Inflammatory macrophage (primary cell): ENCODE measurements around the gene PRDM8.
"Not testable (repeated sequence)": the region's sequence is repeated elsewhere in the genome, so short reads cannot be mapped to it uniquely, and the experiment has no call there.

ENCODE experiments used
- DNase-seq, 2 donors: peaks; one replicate each; pipeline ENCODE4 v3.0.0-alpha.2; 2020 to 2022
- total RNA-seq, 18 experiments: gene quantifications; one replicate each; lab custom pipeline; 2026; ENCODE audit warnings: mixed read lengths in 6 of 18, inconsistent platforms in 2 of 18; lab: John Stamatoyannopoulos, UW

Gene PRDM8
- 0 to 2.0 (median 0.26) reads per million in 18 experiments for total RNA-seq

DNA sequence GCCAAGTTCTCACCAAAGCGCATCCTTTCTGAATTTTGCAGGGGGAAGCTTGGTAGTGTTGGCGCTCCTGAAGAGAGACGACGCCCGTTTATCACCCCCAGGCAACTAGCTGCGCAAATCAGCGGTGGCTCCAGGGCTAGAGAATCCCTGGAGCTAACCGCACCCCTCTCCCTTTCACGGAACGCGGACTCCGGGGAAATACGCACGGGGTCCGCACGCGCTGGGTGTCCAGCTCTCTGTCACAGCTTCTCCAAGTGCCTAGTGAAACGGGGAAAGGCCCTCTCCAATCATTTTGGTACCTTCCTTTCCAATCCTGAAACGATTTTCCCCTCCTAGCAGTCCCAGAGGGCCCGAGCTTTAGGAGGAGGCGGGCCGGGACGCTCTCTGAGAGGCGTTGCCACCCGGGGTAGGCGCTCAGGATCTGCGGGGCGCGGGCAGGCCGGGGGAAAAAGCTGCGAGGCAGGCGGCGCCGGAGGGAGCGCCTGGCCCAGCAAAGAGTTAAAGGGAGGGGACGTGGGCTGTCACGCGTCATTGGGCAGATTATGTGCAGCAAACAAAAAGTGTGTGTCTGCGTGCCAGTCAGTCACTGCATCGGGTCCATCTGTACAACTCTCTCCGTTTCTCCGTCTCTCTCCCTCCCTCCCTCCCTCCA, at the start of gene PRDM8:
Gene PRDM8 (plus strand): TSS at position 582 of the 652 bp plus-strand sequence. CDS start 2,578 bp downstream, outside the sequence.
- no peak for DNase-seq

DNA sequence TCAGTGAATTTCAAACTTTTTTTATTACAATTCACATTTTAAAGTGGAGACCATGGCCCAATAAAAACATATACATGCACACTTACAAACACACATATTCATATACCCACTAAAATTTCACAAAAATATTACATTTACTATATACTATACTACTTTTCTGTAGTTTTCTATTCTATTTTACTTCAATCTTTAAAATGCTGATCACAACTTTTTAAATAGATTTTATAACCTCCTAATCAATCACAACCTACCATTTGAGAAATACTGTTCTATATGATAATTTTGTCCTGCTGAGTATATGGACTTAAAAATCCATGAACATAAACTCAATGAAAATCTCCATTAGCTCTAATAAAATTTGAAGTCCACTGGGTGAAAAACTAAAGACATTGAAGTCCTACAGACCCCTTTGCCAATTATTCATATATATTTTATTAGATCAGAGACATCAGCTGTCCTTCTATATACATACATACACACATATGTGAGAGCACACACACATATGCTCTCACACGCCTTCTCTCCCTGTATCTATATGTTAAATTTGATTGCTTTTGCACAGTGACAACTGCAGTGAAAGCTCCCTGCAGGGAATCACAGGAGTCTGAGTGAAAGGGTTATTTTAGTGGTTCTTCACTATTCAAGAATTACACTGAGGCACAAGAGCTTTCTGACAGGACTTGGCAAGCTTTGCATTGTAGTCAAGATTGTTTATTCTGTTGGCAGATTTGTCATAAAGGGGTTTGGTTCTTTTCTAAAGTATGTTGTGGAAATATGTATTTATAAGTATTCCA, 46.7 kb upstream of the PRDM8 start:
- DNase-seq: no peak

DNA sequence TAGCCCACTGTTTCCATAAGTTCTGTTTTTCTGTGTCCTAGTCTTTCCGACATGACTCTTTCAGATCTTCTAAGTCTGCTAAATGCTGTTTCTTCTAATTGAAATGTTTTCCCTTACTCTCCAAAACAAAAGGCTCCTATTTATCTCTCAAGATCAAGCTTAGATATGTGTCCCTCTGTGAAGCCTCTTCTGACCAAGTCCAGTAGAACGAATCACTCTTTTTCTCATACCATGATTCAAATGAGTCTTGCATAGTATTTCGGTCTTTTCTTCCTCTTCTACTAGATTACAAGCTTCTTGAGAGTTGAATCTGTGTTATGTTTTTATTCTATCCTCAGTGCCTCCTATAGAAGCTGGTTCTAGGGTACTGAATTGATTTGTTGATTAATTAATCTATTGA, 45.3 kb upstream of the PRDM8 start:
- no peak for DNase-seq

DNA sequence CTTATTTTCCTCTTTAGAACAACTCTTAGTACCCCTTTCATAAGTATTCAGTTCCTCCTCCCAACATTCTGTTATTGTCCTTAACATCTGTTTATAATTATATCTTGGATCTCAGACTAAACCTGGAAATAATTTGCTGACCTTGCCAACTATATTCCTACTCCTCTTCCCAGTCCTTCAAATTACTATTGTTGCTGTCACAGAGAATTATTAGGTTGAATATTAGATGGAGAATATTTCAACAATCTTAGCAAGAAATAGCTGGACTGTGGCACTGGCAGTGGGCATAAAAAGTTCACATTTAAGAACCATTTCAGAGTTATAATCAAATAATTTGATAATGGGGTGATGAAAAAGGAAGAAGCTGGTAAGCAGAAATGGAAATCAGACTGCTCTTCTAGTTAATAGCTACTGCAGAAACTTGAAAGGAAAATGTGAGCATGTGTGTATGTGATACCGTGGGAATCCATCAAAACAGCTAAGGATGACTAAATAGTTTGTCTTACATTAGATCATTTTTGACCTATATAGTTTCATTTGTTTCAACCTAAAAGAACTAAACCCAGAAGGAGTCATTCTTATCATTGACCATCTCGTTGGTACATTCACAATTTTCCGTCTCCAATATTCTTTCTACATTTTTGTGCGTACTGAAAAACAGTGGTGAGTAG, 43.3 kb upstream of the PRDM8 start:
- no peak for DNase-seq

DNA sequence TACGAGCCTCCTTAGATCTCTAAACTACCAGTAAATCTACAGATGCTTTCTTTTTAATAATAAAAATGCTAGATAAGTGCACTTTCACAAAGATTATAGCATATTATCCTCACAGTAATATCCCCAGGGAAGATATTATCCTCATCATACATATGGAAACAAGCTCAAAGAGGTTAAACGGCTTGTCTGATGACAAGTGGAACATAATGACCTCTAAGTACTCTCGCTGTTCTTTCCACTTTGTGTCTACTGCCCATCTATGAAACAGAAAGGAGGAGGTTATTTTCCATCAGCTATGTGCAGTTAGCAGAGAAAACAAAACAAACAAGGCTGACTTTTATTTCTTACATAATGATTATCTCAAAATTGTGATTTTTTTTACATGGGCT, 42.8 kb upstream of the PRDM8 start:
- no peak for DNase-seq

DNA sequence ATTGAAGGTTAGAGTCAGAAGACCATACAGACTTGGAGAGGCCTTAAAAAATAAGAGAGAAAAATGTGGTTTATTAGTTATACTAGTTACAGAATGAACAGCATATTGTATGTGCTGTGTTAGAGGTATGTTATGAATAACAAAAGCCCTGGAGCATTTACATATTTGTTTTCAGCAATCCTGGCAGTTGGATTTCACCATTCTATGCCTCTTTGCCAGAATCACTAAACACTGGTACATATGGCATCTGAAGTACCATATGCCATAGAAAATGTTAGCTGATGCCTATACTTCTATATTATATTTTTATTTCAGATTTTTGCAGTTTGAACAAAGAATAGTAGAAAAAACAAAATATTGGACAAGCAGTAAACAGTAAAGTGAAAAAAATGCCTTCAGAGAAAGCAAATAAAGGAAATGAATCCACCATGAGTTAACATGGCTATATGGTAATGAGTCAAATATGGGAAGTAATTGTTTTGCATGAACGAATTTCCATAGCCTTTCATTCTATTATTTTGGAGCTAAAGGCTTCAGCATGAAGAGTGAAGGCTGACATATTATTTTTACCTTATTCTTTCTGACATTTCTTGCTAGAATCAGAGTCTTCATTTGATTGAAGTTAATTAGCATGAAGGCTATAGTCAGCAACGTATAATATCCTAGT, 41.9 kb upstream of the PRDM8 start:
- peak in 1 of 2 donors; percentile 24 for DNase-seq

DNA sequence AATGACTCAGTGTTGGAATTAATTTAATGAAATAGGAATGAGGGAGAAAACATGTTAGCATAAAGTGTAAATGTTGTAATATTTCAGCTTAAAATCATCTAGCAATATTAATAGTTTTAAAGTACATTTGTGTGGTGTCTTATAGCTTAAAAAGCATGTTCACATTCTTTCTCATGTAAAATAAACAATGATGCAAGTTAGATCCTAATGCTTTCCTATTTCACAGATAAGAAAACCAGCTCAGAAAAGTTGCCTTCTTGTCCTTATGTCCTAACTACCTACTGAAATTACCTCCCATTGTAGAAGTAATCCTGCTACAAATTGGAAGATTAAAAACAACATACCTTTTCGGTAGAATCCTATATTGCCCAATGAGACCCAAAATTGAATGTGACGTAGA, 40.9 kb upstream of the PRDM8 start:
- DNase-seq: no peak

DNA sequence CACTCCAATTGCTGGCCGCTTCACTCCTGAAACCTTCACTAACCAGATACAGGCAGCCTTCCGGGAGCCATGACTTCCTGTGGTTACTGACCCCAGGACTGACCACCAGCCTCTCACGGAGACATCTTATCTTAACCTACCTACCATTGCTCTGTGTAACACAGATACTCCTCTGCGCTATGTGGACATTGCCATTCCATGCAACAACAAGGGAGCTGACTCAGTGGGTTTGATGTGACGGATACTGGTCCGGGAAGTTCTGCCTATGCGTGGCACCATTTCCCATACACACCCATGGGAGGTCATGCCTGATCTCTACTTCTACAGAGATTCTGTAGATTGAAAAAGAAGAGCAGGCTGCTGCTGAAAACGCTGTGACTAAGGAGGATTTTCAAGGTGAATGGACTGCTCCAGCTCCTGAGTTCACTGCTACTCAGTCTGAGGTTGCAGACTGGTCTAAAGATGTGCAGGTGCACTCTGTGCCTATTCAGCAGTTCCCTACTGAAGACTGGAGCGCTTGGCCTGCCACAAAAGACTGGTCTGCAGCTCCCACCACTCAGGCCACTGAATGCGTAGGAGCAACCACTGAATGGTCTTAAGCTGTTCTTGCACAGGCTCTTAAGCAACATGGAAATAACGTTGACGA, 35.8 kb upstream of the PRDM8 start:
- no peak for DNase-seq

DNA sequence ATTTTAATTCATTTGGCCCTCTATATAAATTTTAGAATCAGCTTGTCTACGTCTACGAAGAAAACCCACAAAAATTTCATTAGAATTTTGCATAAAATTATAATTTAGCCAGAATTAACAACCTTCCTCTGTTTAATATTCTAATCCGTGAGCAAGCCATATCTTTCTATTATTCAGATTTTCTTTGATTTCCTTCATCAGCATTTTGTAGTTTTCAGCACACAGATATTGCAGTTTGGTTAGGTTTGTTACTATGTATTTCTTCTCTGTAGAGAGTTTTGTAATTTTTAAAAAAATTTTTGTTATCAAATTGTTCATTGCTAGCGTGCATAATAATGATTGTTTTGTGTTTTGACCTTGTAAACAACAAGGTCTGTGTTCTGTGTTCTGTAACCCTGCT, 34.9 kb upstream of the PRDM8 start:
- DNase-seq: no peak

DNA sequence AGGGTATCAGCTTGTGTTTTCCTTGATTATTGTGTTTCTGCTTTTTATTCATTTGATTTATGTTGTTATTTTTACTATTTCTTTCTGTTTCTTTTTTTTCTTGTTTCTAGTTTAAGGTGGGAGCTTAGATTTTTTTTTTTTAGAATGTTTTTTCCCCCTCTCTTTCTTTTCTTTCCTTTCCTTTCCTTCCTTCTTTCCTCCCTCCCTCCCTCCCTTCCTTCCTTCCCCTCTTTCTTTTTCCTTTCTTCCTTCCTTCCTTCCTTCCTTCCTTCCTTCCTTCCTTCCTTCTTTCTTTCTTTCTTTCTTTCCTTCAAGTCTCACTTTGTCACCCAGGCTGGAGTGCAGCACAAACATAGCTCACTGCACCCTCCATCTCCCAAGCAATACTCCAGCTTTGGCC, 31.4 kb upstream of the PRDM8 start:
- DNase-seq: no peak

DNA sequence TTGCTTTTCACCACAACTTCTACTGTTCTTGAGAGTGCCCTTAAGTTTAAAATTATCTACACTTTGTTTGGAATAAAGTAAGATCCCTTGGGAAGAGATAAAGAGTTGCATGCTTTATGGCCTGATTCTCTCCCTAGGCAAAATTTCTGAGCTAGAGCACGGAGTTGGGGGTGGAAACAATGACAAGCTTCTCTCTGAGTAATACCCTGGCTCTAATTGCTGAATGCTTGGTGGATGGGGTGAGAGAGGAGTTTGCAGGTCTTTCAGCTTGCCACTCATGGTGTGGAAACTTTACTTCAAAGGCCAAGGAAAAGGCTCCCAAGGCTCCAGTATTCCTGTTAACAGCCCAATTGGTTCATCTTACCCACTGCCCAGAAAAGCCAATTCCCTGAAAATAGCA, 26.1 kb upstream of the PRDM8 start:
- DNase-seq: no peak

DNA sequence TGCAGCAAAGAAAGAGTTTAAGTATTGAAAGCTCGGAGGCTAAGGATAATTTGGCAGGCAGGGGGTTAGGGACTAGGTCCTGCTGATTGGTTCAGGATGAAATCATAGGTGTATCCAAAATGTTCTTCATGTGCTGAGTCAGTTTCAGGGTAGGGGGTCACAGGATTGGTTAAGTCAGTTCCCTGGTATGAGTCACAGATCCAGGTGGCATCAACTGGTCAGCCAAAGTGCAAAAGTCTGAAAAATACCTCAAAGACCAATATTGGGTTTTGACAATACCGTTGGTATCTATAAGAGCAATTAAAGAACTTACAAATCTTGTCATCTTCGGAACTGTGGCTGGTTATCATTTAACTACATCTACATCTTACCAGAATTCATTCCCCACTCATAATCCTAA, 25.6 kb upstream of the PRDM8 start:
- no peak for DNase-seq

DNA sequence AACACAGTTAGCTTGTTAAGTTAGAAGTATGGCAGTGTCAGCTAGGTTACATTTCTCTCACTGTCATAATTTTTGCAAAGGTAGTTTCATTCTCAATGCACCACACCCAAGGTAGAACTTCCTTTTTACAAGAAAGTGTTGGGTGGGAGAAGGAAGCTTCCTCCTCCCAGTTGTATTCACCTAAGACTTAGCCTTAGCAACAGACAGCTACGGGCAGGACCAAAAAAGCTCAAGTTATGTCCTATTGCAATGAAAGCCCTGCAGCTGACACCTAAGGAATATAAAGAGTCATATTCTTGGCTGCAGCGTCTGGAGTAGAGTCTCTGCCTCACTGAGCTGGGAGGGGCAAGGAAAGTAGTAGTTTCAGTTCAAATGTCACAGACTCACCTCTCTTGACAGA, 25.1 kb upstream of the PRDM8 start:
- no peak for DNase-seq

DNA sequence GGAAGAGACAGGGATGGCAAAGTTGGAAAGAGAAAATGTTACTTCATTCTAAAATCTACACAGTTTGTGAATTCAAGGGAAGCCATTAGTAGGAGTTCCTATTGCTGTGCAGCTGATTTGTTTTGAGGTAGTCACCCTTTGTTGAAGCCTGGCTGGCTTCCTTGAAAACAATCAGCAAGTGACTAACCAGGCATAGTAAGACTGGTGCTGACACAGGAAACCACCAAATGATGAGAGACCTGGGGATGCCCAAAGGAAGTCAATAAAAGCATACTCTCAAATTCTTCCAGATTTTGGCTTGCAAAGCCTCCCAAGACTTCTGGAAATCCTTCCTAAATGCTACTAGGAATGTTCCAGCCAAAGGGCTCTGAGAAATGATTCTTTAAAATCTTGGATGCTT, 23.9 kb upstream of the PRDM8 start:
- DNase-seq: no peak

DNA sequence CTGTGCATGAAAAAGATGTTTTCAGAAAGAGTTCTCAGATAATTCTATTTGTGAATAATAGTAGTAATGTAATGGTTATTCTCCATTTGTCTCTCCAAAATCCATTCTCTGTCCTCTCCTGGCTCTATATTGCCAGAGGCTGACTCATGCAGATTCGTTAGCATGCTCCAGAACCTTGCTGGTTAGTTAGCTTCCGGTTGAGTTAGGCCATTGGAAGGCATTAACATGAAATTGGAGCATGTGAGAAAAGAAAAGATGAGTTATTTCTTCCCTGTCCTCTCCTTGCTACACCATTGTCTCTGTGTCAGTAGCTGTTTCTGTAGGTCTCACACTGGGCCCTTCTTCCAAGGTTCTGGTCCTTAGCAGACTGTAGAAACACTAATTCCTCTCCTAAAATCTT, 23.5 kb upstream of the PRDM8 start:
- DNase-seq: no peak

DNA sequence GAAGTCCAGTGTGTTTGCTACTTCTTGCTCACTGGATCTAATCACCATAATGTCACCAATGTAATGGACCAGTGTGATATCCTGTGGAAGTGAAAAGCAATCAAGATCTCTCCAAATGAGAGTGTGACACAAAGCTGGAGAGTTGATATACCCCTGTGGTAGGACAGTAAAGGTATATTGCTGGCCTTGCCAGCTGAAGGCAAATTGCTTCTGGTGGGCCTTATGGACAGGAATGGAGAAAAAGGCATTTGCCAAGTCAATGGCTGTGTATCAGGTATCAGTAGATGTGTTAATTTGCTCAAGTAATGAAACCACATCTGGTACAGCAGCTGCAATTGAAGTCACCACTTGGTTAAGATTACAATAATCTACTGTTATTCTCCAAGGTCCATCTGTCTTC, 19.5 kb upstream of the PRDM8 start:
- DNase-seq: not testable (repeated sequence)

DNA sequence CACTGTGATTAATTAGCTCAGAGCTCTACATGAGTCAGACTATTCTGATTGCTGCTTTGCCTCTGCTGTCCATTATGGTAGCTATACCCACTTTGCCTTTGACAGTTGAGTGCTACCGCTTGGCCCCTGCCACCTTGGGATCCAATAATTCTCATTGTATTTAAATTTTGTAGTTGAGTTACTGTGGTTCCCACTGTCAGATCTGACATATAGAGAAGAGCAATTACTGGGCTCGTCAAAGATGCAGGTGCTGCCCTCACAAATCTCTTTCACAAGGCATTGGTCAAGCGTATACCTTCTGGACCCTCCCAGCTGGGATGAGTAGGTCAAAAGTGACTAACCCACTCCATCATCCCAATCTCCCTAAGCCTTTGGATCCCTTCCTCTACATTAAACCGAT, 18.3 kb upstream of the PRDM8 start:
- DNase-seq: no peak

DNA sequence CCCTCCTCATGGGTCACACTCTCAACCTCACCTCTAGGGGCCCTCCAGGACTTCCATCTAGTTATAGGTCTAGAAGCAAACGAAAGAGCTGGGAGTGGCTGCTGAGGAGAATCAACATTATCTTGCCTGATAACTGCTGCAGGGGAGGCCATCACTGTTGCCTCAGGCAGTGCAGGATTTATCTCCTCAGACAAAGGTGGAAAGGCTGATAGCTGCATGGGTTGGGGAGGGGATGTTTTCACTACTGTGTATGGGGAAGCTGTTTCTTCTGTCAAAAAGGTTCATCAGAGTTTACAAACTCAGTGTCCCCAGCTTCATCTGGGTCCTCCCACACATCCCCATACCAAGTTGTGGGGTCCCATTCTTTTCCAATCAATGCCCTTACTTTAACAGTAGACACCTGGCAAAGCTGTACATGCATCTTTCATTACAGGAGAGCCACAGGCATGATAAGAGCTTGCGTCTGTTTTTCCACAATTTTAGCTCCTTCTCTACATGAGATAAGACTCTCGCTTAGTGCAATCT, 17.6 kb upstream of the PRDM8 start:
- DNase-seq: no peak

DNA sequence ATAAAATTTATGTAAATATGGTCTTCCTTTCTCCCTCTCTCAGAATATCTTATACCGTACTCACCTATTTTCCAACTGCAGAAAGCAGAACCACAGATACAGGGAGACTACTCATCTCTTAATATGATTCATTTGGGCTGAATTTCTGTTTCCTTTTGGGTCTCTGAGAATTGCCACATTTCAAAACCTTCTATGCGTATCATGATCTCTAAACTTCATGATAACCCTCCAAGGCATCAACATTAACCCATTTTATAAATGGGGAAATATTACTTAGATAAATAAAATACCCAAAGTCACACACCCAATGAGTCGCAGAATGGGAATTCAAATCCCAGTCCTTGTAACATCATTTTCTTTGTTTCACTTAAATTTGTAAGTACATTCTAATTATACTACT, 16.6 kb upstream of the PRDM8 start:
- no peak for DNase-seq

DNA sequence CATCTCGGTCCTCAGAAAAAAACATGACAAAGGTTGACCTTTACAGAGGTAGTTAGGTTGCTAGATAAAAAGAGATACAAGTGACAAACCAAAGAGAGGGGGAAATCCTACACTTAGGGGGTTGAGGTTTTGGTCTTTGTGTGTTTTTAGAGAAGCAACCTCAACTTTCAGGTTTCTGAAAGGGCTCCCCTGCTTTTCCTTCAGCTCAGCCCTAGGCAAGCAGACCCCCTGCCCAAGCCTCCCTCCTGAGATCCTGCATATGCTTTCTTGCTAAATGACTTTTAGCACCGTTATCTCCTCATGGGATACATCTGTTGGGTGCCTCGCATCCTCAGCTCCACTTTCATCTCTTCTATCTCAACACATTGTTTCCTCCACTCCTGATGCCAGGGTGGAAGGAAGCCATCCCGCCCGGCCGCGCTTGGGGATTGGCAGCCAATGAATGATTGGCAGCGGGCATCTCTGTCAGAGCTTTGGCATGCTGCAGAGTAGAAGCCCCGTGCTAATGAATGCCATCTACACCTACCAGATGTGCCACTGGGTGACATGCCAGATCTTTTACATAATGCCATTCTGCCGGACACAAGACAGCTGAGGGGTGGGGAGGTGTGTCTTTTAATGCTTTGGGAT, 15.0 kb upstream of the PRDM8 start:
- no peak for DNase-seq

DNA sequence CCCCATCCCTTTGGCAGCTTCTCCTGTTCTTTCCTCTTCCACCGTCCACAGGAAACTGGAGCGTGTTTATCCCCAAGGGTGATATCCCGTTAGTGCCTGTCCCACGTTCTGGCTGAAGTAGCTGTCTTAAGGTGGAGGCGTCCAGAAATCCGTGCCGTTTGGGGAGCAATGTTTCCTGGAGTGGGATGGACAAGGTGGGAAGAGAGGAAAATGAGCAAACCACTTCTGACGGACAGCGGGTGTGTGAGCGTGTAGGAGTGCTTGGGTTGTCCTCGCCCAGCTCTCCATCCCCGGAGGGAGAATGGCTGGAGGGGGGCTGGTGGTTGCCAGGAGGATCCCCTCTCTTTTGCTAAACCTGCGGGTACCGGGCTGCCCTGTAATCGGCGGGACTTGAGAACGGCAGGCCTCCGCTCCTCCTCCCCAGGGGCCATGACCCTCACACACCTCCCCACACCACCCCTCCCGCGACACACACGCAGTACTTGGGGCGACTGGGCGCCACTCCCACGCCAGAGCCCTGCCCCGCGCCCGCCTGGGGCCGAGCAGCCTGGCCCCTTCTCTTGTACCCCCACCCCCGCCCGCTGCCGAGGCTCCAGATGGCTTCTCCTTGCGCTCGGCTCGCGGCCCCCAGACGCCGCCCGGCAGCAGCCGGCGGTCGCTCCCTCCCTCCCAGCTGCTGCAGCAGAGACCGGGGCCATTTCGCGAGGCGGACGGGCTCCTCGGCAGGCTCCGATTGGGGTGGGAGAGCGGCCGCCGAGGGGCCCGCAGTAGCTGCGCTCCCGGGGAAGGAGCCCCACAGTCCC, 13.9 kb upstream of the PRDM8 start:
- no peak for DNase-seq
